ENCODE measurements around the gene HMG20A. TPM values are rescaled to one million over a fixed set of nuclear protein-coding genes. Genes with fewer than 3 reads are reported as not detected.

The HMG20A gene
- total and polyA plus RNA-seq, 10 of the 15 experiments (the other 5 are each of a cell fraction or from before 2014, with no cell fraction given), result 30.0 to 98.7 (median 46.8) TPM

- no peak overlapping the region for H3K4me3 ChIP-seq
- H3K27me3 ChIP-seq (replicated peaks in 1 of 2; ENCODE audit: control insufficient read depth in 2 of 2, insufficient read depth in 2 of 2, low read length in 1 of 2), result no peaks in the 10 kb centered on the region
- no peaks in the 10 kb centered on the region for H4K20me1 ChIP-seq (ENCODE audit: control insufficient read depth, insufficient read depth)
- H3K4me1 ChIP-seq (ENCODE audit: control insufficient read depth, insufficient read depth, low read length), result no peaks in the 10 kb centered on the region
- TF ChIP-seq MAX (IDR thresholded peaks at IDR 0.05; ENCODE audit: low read depth, low read length) (no peak), RB1 (IDR thresholded peaks at IDR 0.05; ENCODE audit: borderline replicate concordance) (no peak), GABPA (IDR thresholded peaks at IDR 0.05; ENCODE audit: low read depth) (no peak), TARDBP (IDR thresholded peaks at IDR 0.05; ENCODE audit: borderline replicate concordance) (no peak)
- ChIA-PET SMC1A (ENCODE audit: uncharacterized antibody, unreplicated experiment) (interaction anchor here (0.6 to 1.0 kb wide), 3 partner anchors 9 to 1663 kb away, joined by 3 read pairs; no protein-coding TSS in a partner anchor), CTCF (no interaction called here), POLR2A (no interaction called here), RAD21 (ENCODE audit: unreplicated experiment) (no interaction called here)
- no peak for FAIRE-seq
- no TSS peak for BruUV-seq (replicated peaks)
- DNase-seq (ENCODE audit: low read depth, low spot score), result no peak
- H3K4me2 ChIP-seq (ENCODE audit: control insufficient read depth, insufficient read depth), result no peak overlapping the region
- no peaks in the 10 kb centered on the region for H3K79me2 ChIP-seq (ENCODE audit: control insufficient read depth, insufficient read depth, low read length)
- H3K9me3 ChIP-seq (replicated peaks; ENCODE audit: control insufficient read depth, insufficient read depth, low read length), result no peaks in the 10 kb centered on the region
- no peaks in the 10 kb centered on the region for H3K36me3 ChIP-seq (ENCODE audit: control insufficient read depth in 2 of 2, insufficient read depth in 2 of 2, low read length in 1 of 2)
- in situ Hi-C loops (cut with MboI) (no loop called here), intact Hi-C loops (cut with micrococcal nuclease; ENCODE audit: unreplicated experiment) (no loop called here)
- no peak for ATAC-seq
- H3K27ac ChIP-seq (ENCODE audit: control insufficient read depth, insufficient read depth), result no peak overlapping the region
- 97% methylated on average over 1 of the region's 1 CpG for WGBS (ENCODE audit: insufficient coverage, insufficient replicate concordance, low lambda C conversion rate, missing lambda C conversion rate)
- H3K9ac ChIP-seq (ENCODE audit: control insufficient read depth, insufficient read depth, low read length), result no peak overlapping the region
- no peak overlapping the region for H2AFZ ChIP-seq (ENCODE audit: control insufficient read depth, low read depth, low read length)
These were observed 43.9 kb upstream of the HMG20A start for GRCh38 chr15:77376770-77377169.

- no peaks in the 10 kb centered on the region for H3K79me2 ChIP-seq (ENCODE audit: control insufficient read depth, insufficient read depth, low read length)
- no peak overlapping the region for H3K27ac ChIP-seq (ENCODE audit: control insufficient read depth, insufficient read depth)
- no peak overlapping the region for H3K4me2 ChIP-seq (ENCODE audit: control insufficient read depth, insufficient read depth)
- H2AFZ ChIP-seq (ENCODE audit: control insufficient read depth, low read depth, low read length), result no peak overlapping the region
- in situ Hi-C loops (cut with MboI) (no loop called here), intact Hi-C loops (cut with micrococcal nuclease; ENCODE audit: unreplicated experiment) (no loop called here)
- peaks cover 8% of the 10 kb centered on the region for H3K4me1 ChIP-seq (ENCODE audit: control insufficient read depth, insufficient read depth, low read length)
- no peak for FAIRE-seq
- no peaks in the 10 kb centered on the region for H4K20me1 ChIP-seq (ENCODE audit: control insufficient read depth, insufficient read depth)
- 76% methylated on average over 4 of the region's 4 CpGs for WGBS (ENCODE audit: insufficient coverage, insufficient replicate concordance, low lambda C conversion rate, missing lambda C conversion rate)
- no peaks in the 10 kb centered on the region for H3K36me3 ChIP-seq (ENCODE audit: control insufficient read depth in 2 of 2, insufficient read depth in 2 of 2, low read length in 1 of 2)
- DNase-seq (ENCODE audit: low read depth, low spot score), result no peak
- no peak overlapping the region for H3K4me3 ChIP-seq
- ChIA-PET RAD21 (ENCODE audit: unreplicated experiment) (no interaction called here), SMC1A (ENCODE audit: uncharacterized antibody, unreplicated experiment) (interaction anchor here (0.8 to 1.6 kb wide), 5 partner anchors 9 to 37 kb away, joined by 3 to 7 read pairs (median 3); no protein-coding TSS in a partner anchor), POLR2A (interaction anchor here (0.8 kb wide), 1 partner anchor 15 kb away, joined by 3 read pairs; no protein-coding TSS in a partner anchor), CTCF (no interaction called here)
- ATAC-seq, result no peak
- BruUV-seq (replicated peaks), result no TSS peak
- no peaks in the 10 kb centered on the region; the same call in 2 of the 3 replicates for H3K9me3 ChIP-seq (replicated peaks; ENCODE audit: control insufficient read depth, insufficient read depth, low read length)
- H3K9ac ChIP-seq (ENCODE audit: control insufficient read depth, insufficient read depth, low read length), result no peak overlapping the region
- no peaks in the 10 kb centered on the region for H3K27me3 ChIP-seq (replicated peaks in 1 of 2; ENCODE audit: control insufficient read depth in 2 of 2, insufficient read depth in 2 of 2, low read length in 1 of 2)
- TF ChIP-seq CHD2 (IDR thresholded peaks at IDR 0.05; ENCODE audit: borderline replicate concordance, low read depth, low read length), result no peak
- TF ChIP-seq BRCA1 (IDR thresholded peaks at IDR 0.05; ENCODE audit: low read depth, low read length), result no peak
- no peak for TF ChIP-seq CBX3 (IDR thresholded peaks at IDR 0.05; ENCODE audit: borderline replicate concordance, low read depth)
- no peak for TF ChIP-seq POLR2AphosphoS2 (IDR thresholded peaks at IDR 0.05; ENCODE audit: low read depth, low read length)
- no peak for TF ChIP-seq ATF2 (IDR thresholded peaks at IDR 0.05; ENCODE audit: low read length)
- no peak for TF ChIP-seq MLLT1 (IDR thresholded peaks at IDR 0.05)
- no peak for TF ChIP-seq SMAD1 (IDR thresholded peaks at IDR 0.05; ENCODE audit: low read depth, partially characterized antibody)
- TF ChIP-seq KDM1A (IDR thresholded peaks at IDR 0.05; ENCODE audit: borderline replicate concordance), result no peak
- TF ChIP-seq PAX5 (IDR thresholded peaks at IDR 0.05; ENCODE audit: borderline replicate concordance, low read depth, low read length), result no peak
These were observed 40.7 kb upstream of the HMG20A start for GRCh38 chr15:77380033-77380432.
